GM12892 (cell line): Measurements from ENCODE around the gene PHLDB2.
A peak's percentile ranks its signal among the peaks of the same experiment; 100 is the strongest.

Source experiments
- DNase-seq: peaks from one replicate; pipeline ENCODE4 v3.0.0; 2011; ENCODE audit not compliant: insufficient read length
- FAIRE-seq: peaks from 2 replicates; lab custom pipeline; 2011; peaks lifted over from hg19 to GRCh38; lab: Jason Lieb, UNC
- POLR2A ChIP-seq: IDR thresholded peaks from 2 replicates; pipeline ENCODE4 v1.6.1; 2011; ENCODE audit warnings: low read depth, low read length, control low read depth
- POLR2AphosphoS5 ChIP-seq: IDR thresholded peaks from 2 replicates; pipeline ENCODE4 v1.6.1; 2011; ENCODE audit warnings: low read depth, low read length, control low read depth
- TAF1 ChIP-seq: IDR thresholded peaks from 2 replicates; pipeline ENCODE4 v1.6.1; 2011; ENCODE audit warnings: low read depth, mild to moderate bottlenecking, control low read depth, low read length, borderline replicate concordance

PHLDB2 gene

DNA sequence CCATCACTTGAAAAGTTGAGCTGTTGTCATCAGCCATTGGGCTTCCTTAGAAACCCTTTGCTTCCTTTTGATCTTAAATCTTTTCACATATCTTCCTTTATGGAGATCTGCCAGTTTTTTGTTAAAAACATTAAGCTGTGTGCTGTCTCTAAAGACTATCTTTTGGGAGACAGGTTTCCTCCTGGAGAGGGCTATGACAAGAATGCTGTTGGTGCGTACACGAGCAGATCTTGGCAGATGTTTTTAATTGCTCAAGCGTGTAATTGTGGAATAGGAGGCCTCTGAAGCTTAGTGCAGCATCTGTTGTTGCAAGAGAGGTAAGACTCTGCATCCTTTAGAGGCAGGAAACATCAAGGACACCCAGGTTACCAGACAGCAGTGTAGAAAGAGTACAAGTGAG, 56.8 kb downstream of the PHLDB2 start:
- no peak for DNase-seq
- FAIRE-seq, result no peak
- TF ChIP-seq POLR2A (no peak), TAF1 (no peak), POLR2AphosphoS5 (no peak)

DNA sequence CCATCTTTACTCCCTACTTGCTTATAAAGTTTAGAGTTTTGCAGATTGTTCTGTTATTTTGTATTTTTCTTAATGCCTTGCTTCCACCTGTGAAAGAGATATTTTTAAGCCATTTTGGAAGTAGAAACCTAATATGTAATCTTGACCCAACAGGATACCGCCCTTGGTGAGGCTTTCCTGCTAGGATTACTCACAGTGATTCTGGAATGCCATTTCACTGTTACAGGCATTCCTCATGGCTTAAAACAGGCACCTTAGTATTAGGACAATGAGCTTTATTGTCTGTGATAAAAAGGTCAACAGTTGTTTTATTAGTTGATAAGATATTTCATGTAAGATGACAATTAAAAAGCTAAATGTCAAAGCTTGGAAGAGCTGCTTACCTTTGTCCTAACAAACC, 58.2 kb downstream of the PHLDB2 start:
- FAIRE-seq (no peak), DNase-seq (no peak)
- TF ChIP-seq TAF1, result no peak

DNA sequence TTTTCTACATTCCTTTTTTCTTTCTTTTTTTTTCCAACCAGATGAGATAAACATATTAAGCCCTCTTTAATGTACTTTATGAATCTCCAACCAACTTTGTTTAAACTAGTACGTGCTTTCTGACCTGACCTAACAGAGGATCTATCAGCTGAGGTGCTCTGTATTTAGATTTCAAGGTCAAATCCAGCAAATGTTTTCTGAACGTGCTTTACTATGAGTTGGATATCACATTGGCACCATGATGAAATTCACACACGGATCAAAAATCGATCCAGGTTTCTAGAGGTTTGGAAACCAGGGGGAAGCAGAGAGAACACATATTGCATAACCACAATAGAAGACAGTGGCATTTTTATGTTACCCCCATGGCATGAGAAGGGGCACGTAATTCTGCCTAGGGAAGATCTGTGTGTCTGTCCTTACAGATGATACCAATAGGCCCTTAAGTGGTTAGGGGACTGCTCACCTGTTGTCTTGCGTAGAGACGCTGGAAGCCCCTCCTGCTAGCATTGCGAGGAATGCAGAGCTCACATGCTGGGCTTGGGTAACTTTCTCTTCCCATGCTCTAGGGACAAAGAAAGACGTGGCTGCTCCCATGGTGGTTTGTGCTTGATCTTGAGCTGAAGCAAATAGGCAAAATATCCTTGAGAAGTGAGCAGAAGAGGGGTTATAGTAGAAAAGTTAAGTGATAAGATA, 60.5 kb downstream of the PHLDB2 start:
- DNase-seq (no peak), FAIRE-seq (no peak)
- TF ChIP-seq POLR2AphosphoS5 (no peak), POLR2A (no peak), TAF1 (no peak)

DNA sequence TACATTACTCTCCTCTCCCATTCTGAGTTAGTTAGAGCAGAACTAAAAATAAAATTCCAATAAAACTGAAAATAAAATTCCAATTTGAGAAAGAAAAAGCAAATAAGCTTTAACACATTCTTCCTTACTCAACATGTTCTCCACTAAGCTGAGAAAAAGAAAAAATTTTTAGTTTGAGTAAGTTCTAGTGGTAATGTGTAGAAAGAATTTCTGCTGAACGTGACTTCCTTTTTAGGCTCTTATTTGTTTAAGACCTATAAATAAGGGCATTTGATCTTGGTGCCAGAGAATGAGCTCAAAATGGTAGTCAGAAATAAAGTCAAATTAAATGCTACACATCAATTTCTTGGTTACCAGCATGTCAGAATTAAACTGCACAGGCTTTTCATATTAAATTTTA, 62.1 kb downstream of the PHLDB2 start:
- FAIRE-seq, result no peak
- TF ChIP-seq POLR2A, result no peak
- TF ChIP-seq POLR2AphosphoS5, result no peak
- no peak for DNase-seq

DNA sequence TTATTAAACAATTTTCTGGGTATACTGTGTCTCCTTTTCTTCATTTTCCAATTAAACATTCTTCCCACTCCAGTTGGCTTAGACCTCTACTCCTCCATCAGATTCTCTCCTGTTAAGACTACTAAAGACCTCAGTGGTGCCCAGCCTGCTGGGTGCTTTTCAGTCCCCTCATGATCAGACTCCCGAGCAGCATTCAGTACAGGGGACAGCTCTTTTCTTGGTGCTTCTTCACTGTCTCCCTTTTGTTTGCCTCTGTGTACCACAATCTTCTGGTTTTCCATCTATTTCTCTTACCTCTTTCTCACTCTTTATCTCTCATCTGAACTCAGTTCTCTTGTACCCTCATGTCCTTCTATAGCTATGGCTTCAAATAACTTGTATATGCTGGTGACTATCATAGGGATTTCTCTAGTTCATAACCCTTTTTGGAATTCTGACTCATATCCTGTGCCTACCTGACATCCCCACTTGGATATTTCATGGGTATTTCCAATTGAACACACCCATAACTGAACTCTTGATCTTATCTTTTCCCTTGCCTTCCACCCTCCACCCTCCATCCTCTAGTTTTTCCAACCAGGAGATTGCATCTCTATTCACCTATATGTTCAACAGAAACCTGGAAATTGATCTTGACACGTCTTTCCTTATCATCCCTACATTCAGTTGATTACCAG, 64.2 kb downstream of the PHLDB2 start:
- TF ChIP-seq TAF1 (no peak), POLR2A (no peak), POLR2AphosphoS5 (no peak)
- FAIRE-seq (no peak), DNase-seq (no peak)

DNA sequence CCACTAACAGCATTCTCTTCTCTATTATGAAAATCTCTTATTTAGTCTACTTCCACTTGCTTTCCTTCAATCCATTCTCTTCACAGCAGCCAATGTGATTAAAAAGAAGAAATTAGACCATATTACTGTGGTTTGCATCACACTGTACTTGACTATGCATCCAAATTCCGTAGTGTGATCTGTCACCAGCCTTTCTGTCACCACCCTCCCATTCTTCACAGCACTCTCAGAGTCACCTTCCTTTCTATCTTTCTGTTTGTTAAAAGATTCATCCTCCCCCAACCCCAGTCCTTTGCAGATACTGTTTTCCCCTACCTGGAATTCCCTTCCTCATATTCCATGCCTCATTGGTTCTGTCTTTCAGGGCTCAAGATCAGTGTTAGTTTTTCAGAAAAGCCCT, 64.7 kb downstream of the PHLDB2 start:
- no peak for TF ChIP-seq TAF1
- no peak for TF ChIP-seq POLR2A
- no peak for TF ChIP-seq POLR2AphosphoS5
- DNase-seq, result no peak
- FAIRE-seq, result no peak

DNA sequence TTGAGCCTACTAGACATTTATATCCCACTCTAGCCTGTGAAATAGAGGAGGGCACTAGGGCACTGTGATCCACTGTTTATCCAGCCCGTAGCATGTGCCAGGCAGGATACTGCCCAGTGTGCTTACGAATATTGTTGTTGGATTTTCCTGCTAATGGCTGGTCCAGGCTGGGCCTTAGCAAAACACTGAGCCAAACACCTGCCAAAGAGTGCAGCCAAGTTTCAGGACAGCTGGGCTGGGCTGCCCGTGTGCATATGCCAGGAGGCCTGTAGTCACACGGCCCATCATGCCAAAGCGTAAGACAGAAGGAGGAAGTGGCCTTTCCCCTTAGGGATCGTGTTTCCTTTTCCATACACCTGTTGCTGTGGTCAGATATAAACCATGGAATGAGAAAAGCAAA, 65.2 kb downstream of the PHLDB2 start:
- DNase-seq, result no peak
- TF ChIP-seq POLR2AphosphoS5 (no peak), POLR2A (no peak), TAF1 (no peak)
- FAIRE-seq, result peak; percentile 14

DNA sequence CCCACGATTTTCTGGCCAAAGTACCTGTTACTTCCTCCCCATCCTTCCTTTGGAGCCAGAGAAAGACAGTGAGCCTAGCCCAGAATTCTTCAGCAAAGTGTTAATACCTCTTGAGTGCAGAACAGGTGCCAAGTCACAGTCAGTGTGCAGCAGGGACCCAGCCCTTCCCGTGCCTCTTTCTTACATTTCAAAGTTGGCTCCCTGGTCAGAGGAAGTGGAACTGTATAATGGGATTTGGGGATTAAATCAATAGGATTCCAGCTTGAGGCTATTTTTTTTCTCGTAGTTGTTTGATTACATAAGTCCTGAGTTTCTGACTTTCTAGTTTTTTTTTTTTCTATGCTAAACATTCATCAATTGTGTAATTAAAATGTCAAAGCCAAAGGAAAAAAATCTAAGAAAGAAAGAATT, 67.2 kb downstream of the PHLDB2 start:
- TF ChIP-seq POLR2A (no peak), POLR2AphosphoS5 (no peak), TAF1 (no peak)
- DNase-seq (no peak), FAIRE-seq (no peak)

DNA sequence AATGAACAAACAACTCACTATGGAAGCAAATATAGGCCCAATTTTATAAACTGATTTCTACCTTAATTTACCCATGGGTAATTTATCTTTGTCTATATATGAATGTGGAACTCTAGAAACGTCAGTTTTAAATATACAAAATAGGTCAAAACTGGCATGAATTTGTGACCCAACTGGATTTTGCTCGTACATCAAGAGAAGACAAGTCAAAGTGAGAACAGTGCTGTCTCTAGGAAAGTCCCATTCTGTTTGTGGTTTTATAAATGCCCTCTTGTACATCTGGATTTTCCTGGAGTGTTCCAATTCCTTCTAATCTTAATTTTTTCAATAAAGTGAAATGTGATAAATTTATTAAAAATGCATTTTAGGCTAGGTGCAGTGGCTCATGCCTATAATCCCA, 69.5 kb downstream of the PHLDB2 start:
- no peak for TF ChIP-seq TAF1
- no peak for TF ChIP-seq POLR2AphosphoS5
- no peak for TF ChIP-seq POLR2A
- FAIRE-seq (no peak), DNase-seq (no peak)

DNA sequence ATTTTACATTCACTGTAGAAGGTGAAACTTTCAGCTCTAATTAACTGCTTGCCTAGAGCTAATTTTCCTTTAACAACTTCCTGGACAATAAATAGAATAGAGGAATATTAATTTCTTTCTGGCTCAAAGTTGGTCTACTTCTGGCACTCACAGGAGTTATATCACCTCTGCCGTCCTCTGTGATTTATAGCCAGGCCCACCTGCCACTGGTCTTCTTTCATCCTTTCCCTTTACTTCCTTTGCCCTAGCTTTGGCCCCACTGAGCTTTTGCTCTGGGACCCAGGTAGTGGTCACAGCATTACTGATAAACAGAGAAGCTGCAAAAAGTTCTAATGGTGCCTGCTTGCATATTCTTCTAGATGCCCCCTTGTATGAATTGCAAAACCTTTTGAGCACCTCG, 70.4 kb downstream of the PHLDB2 start:
- TF ChIP-seq POLR2A (no peak), POLR2AphosphoS5 (no peak), TAF1 (no peak)
- DNase-seq, result no peak

DNA sequence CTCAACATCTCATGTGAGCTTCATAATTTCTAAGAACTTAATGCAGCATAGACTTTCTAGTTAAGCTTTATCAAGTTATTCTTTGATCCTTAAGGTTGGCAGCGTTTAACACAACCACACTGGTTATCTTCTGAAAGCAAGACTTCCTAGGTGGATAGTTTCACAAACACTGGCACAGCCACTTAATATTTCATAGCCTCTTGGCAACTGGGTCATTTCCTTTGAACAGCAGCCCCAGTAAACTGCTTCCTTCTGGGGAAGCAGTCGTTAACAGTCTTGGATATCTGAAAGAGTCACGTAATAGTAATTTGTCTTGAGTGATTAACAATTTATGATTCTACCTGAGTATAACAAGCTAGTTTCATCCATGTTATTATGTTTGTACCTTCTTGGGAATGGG, 73.9 kb downstream of the PHLDB2 start:
- no peak for DNase-seq
- FAIRE-seq, result no peak
- TF ChIP-seq POLR2AphosphoS5 (no peak), TAF1 (no peak), POLR2A (no peak)

More for the DNA sequence above, 70.4 kb downstream of the PHLDB2 start:
- no peak for FAIRE-seq

DNA sequence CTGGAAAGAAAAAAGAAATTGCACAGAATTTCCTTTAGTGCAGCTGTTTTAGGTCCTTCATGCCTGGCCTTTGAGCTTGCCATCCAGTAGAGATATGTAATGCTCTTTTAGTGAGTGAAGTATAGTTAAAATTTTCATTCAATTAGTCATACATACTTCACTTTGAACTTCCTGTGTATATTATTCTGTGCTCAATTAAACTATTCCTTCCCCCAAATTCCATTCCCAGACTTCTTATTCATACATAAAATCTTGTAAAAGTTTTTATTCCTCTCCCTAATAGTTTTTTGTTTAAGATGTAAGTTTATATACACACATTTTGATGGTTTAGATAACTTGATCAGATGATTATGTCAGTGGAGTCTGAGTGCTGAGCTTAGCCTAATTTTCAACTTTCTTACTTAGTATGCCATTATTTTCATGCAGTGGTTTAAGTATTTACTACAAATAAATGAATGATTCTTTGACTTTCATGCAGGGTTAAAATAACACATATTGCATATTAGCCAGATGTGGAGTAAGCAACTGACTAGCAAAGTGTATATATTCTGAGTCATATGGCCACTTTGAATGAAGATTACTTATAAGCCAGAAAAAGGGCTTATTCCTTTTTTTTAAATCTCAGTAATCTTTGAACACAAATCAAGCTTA, 77.3 kb downstream of the PHLDB2 start:
- no peak for TF ChIP-seq POLR2A
- TF ChIP-seq TAF1, result no peak
- no peak for TF ChIP-seq POLR2AphosphoS5
- DNase-seq, result no peak
- no peak for FAIRE-seq
